Activated CD8-positive, alpha-beta memory T cell treated with anti-CD3 and anti-CD28 coated beads, Interleukin-2, amount 50 U/mL, for 24 hours (primary cell): Measurements from ENCODE around the gene MEGF6.
"Not testable (repeated sequence)": the region's sequence is repeated elsewhere in the genome, so short reads cannot be mapped to it uniquely, and the experiment has no call there.

Experiments
- DNase-seq: peaks from one replicate; pipeline ENCODE4 v3.0.0-alpha.2; 2020; ENCODE audit errors: extremely low read depth

Gene MEGF6

DNA sequence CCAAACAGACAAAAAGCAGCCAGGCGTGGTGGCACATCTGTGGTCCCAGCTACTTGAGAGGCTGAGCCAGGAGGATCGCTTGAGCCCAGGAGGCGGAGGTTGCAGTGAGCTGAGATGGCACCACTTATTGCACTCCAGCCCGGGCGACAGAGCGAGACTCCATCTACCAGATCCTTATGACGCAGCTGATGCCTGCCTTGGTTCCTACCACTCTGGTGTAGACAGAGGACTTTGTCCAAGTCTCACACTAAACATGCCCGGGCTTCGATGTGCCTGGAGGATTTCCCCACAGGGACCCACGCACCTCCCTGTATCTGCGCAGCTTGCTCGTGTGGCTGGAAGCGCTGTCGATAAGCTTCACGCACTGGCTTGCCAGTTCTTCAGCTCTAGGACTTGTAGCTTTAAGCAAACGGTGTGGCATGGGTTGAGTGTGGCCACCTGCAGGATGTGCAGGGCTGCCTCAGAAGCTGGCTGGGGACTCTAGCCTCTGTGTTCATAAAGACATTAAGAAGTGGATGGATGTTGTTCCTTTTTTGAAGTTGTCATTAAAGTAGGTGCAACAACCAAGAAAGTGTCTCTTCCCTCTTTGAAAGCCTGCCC is 18.4 kb upstream of the MEGF6 start:
- DNase-seq, result no peak

DNA sequence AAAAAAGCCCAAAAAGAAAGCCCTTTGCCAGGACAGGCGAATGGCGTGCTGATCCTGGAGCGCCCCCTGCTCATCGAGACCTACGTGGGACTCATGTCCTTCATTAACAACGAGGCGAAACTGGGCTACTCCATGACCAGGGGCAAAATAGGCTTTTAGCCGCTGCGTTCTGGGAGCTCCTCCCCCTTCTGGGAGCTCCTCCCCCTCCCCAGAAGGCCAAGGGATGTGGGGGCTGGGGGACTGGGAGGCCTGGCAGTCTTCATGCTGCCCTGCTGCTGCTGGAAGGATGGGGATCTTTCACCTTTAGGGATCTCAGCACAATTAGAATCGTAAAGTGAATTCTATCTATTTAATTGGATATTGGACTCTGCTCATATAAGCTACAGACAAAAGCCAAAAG is 17.1 kb upstream of the MEGF6 start:
- no peak for DNase-seq

DNA sequence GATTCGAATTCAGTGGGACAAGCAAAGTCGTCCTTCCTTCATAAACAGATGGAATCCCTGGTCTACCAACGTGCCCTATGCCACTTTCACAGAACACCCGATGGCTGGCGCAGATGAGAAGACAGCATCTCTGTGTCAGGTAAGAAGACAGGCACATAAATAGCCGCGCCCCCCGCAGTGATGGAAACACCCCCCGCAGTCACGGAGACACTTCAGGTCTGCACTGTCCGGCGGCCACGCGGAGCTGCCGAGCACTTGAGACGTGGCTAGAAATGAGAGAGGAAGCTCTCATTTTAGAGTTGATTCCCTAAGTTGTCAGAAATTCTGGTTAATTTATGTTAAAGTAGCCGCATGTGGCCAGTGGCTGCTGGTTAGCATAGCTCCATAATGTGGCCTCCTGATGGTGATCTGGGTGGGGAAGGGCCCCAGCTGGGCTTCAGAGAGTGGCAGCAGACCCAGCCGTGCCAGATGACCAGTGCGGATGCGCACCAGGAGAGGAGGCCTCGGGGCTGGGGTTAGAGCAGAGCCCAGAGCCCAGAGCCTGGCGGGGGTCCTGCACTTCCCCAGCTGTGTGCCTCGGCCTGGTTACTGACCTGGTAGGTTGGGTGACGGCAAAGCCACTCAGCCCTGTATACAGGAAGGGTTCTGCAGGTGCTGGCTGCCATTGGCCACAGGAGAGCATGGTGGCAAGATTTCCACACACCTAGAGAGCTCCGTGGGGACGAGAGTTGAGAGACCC is 16.4 kb upstream of the MEGF6 start:
- DNase-seq, result no peak

DNA sequence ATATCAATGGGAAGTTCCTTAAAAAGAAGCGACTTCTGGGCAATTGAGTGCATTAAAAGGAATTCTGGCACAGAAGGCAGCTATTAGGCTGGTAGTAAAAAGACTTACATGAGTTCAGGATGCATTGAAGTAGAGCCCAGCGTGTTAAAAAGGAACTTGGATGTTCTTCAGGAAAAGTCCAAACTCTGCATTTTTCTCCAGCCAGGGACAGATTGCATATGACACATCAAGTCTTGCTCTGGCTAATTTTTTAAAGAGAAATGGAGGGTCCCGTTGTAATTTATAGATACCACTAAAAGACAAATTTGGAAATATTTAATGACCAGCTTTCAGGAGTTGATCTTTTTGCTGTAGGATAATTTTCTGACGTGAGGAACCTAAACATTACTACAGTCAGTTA is 14.7 kb upstream of the MEGF6 start:
- no peak for DNase-seq

DNA sequence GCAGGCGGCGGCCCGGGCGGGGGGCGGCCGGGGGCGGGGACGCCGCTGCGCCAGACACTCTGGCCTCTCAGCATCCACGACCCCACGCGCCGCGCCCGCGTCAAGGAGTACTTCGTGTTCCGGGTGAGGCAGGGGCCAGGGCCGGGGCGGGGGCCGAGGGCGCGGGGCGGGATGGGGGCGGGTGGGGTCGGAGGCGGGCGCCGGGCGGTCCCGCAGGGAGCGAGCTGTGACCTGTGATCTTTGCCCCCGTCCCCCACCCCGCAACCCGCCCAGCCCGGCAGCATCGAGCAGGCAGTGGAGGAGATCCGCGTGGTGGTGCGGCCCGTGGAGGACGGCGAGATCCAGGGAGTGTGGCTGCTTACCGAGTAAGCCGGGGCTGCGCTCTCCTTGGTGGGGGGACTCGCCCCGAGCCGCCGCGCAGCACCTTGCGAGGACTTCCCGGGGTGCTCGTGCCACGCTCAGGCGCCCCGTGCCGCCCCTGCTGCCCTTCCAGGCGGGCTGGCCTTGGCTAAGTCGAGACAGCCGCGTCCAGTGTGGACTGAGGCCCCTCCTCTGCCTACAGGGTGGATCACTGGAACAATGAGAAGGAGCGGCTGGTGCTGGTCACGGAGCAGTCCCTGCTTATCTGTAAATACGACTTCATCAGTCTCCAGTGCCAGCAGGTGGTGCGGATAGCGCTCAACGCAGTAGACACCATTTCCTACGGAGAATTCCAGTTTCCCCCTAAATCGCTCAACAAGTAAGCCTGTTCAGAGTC is 14.0 kb upstream of the MEGF6 start:
- DNase-seq, result no peak

DNA sequence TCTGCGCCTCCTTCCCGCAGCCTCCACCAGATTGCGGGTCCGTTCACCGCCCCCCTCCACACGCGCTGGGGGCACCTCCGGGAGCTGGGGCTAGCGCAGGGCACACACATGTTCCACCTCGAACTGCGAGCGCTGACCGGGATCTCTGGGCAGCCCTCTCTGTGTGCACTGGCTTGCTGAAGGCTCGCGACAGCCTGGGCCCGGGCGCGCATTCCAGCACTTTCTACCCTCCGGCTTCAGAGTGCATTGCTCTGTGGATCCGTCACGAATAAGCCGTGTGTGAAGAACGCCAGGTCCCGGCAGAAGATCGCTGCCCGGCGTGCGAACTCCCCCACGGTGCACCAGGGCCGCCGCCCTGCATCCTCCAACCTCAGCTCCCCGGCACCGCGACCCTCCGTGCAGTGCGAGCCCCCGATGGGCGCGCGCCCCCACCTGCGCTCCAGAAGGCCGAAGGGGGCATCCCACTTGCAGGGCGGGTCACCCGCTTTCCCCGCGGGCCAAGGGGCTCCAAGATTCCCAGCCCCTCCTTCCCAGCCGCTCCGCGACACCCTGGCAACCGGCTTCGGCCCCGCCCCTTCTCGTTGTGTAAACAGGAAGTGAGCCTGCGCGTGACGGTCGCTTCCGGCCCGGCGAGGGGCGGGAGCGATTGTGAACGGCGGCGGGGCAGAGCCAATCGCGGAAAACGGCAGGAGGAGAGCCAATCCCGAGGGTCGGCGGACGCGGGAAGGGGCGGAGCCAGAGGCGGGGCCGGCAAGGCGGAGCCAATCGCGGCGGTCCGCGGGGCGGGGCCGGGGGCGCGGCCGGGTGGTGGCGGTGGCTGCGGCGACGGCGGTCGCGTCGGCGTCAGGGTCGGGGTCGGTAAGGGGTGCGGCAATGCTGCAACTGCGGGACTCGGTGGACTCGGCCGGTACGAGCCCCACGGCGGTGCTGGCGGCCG is 13.2 kb upstream of the MEGF6 start, which contains the start of gene TPRG1L:
Gene TPRG1L, plus strand, starts transcription at position 816 of the 937 bp plus-strand sequence. Its CDS starts 58 bp downstream, at position 874.
- DNase-seq, result peak; percentile 97

DNA sequence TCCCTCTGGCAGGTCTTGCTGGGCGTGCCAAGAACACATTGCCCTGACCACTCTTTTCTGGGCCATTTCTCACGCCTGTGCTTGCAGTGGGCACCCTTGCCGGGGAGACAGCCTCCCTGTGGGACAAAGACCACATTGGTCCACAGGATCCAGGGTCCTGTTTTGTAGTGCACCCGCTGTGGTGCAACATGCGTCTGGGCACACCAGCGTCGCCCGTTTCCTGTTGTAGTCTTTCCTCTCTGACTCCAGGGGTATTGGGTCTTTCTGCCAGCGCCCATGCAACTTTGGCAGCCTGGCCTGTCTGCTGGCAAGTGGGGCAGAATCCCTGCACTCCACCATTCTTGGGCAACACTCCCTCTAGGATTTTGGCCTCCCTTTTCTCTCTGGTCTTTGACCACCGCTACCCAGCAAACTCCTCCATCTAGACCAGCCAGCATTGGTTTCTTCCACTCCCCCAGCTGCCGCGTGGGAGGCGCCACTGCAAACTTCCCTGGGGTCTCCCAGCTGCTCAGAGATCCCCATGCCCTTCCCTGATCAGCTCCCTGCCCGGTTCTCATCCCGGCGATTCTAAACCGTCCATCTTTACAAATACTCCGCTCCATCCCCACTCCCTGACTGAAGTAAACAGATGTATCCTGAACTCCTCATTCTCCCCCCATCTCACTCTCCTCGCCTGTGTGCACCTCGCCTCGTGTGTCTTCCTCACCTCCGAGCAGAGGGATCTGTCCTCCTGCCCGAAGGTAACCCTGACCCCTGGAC is 12.3 kb upstream of the MEGF6 start:
- no peak for DNase-seq

DNA sequence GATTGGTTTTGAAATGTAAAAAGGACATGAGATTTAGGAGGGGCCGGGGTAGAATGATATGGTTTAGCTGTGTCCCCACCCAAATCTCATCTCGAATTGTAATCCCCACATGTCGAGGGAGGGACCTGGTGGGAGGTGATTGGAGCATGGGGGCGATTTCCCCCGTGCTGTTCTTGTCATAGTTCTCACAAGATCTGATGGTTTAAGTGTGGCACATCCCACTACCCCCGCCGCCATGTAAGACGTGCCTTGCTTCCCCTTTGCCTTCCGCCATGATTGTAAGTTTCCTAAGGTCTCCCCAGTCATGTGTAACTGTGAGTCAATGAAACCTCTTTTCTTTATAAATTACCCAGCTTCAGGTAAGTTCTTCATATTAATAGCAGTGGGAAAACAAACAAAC is 10.8 kb upstream of the MEGF6 start:
- not testable (repeated sequence) for DNase-seq

DNA sequence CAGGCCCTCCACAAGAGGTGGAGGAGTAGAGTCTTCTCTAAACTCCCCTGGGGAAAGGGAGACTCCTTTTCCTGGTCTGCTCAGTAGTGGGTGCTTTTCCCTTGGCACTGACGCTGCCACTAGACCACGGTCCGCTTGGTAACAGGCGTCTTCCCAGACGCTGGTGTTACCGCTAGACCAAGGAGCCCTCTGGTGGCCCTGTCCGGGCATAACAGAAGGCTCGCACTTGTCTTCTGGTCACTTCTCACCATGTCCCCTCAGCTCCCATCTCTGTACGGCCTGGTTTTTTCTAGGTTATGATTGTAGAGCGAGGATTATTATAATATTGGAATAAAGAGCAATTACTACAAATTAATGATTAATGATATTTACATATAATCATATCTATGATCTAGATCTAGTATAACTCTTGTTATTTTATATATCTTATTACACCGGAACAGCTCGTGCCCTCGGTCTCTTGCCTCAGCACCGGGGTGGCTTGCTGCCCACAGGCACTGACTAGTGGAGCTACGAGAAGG is 9.9 kb upstream of the MEGF6 start:
- not testable (repeated sequence) for DNase-seq

DNA sequence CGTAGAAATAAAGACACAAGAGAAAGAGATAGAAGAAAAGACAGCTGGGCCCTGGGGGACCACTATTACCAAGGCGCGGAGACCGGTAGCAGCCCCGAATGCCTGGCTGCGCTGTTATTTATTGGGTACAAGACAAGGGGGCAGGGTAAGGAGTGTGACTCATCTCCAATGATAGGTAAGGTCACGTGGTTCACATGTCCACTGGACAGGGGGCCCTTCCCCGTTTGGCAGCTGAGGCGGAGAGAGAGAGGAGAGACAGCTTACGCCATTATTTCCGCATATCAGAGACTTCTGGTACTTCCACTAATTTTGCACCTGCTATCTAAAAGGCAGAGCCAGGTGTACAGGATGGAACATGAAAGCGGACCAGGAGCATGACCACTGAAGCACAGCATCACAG is 9.4 kb upstream of the MEGF6 start:
- DNase-seq, result no peak

DNA sequence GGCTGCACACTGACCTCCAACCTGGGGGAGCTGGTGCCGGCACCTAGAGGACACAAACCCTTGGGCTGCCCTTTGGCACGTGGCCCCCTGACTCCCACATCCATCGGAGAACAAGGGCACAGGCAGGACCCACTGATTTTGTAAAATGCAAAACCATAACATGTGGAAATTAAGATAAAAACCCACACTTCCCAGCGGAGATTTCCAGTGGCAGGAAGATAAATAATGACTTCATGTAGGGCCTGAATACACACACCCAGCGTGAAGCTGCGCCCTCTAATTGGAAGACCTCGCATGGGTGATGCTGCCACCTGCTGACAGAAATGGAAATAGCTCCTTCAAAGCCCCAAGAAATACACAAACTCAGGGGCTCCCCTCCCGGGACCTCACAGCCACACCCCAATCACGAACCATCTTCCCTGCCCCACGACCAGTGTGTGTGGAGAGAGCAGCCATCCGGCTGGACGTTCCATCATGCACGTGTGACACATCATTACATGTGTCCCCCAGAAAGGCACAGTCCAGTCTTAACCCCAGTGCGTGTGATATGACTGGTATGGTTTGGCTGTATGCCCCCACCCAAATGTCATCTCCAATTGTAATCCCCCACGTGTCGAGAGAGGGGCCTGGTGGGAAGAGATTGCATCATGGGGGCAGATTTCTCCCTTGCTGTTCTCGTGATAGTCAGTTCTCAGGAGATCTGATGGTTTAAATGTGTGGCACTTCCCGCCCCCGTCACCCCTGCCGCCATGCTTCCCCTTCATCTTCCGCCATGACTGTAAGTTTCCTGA is 7.8 kb upstream of the MEGF6 start:
- DNase-seq, result peak; percentile 43

DNA sequence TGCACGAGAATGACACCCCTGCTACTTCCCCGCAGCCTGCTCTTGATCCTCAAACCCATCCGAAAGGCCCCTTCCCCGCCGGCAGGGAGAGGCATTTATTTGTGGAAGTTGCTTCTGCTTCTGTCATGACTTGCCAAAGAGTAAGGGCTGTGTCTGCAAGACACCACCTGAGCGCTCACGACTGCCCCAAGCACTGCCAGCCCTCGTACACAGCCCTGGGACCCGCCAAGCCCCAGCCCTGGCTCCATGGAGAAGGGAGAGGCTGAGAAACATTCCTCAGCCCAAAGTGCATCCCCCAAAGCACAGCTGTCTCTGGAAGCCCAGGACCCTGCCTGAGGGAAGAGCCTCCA is 7.2 kb upstream of the MEGF6 start:
- DNase-seq, result no peak

DNA sequence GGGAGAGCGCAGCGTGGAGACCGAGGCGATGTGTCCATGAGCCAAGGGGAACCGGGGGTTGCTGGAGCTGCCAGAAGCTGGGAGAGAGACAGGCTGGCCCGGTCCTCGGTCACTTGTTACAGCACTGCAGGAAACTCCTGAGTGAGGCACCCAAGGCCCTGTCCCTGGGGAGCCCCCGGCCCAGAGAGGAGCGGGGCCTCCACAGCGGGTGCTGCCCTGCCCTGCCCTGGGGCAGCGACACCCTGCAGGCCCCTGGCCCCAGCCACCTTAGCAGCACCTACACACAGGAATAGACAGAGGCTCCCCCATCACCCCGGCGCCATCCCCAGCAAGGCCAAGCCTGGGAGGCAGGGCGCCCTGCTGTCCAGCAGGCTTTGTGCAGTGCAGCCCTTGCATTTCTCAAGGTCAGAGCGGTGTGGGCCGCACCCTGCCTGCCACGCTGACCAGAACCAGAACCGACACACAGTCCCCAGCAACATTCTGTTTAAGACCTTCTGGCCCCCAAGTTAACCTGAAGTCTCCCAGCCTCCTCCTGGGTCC is 6.6 kb upstream of the MEGF6 start:
- no peak for DNase-seq

DNA sequence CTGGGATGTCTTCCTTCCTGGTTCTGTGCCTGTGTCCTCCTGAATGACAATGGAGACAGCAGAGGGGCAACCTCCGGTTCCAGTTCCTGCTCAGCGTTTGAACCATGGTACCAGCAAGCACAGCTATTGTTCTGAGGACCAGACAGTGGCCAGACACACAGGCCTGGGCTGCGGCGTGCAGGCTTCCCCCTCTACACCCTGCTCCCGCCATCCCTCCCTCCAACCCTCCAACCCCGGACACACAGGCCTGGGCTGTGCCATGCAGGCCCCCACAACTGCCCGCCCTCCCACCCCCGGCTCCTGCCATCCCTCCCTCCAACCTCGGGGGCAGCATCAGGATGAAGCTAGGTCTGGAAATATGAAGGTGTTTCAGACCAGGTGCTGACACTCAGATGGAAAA is 5.6 kb upstream of the MEGF6 start:
- DNase-seq, result no peak

DNA sequence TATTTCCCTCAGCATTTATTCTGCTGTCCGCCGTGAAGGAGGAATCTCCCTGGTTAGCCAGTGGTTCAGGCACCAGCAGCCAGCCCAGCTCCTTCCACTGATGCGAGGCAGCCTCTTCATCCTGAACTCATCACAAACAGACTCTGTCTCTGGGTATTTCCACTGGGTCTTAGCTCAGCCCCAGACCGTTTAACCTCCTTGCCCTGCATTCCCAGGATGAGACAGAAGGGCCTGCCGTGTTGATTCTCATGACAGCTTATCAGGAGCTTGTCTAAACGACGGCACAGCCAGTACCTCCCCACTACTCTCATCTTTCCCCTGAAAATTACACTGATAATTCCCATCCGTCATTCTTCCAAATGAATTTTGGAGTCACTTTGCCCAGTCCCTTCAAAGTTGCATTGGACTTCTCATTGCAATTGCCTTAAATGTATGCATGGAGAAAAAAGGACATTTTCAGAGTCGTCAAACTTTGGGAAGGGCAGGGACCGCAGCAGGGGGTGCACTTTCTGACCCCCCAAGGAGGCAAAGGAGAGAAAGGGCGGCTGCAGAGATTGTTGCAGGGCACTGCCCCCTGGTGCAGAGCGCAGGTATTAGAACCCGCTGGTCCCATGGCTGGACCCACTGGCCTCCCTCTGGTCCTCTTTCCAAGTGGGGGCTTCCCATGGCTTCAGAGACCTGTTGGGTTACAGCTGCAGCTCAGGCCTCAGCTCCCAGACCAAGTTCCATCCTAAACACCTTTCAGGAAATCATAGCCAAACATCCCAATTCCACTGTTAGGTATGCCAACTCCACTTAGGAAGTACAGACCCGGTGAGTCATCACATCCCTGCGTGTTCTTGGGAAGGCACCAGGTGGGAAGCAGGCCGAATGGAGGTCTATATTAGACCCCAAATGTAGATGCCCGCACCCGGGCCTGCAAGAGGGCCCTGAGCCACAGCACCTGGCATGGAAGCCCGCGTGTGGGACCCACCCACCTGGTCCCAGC is 3.7 kb upstream of the MEGF6 start:
- no peak for DNase-seq

DNA sequence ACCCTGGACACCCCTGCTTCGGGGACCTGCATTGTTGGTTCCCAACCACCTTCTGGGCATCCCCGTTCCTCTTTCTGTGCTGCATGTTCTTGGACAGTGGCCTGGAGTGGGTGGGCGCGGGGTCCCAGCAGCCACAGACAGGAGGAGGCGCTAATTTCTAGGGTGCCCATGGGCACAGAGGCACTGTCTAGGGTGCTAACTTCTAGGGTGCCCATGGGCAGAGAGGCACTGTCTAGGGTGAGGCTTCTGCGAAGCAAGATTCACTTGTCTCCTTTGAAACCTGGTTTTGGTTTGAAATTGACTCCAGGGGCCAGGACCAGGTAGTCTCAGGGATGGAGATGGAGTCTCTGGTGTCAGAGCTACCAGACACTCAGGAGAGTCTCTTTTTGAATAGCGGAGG is 815 bp upstream of the MEGF6 start:
- DNase-seq, result no peak

DNA sequence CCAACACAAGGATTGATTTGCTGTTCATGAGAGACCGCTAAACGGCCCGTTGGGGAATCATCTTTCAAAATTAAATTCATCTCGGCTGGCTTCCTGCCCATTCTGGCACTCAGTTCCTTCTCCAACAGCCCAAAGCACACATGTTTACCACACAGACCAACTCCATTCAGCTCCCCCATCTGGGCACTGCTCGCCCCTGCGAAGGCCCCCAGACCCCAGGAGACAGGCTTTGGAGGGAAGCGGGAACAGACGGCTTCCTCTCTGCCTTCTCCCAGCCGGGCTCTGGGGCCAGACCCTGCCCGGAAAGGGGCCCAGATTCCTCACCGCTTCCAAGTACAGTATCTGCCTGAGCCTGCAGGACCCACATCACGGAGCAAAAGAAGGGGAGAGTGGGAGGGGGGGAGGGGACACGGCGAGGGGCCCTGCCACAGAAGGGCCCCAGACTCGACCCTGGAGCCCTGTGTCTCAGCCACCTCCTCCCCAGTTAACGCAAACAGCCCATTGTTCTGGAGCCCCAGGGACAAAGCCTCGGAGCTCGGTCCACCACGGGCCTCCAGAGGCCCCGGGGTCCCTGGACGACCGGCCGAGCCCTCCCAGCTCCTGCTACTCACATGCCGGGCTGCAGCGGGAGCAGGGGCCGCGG is 660 bp downstream of the MEGF6 start:
- DNase-seq, result no peak
